Activated CD4-positive, alpha-beta T cell treated with anti-CD3 and anti-CD28 coated beads, Interleukin-10, Interleukin-2, amounts not matched to agents 100 ng/mL and 50 ng/mL, durations not matched to agents 16 hours and 8 hours (primary cell): ENCODE results near the gene UBL4A.

Source experiments
- DNase-seq: peaks from one replicate; pipeline ENCODE4 v3.0.0-alpha.2; 2020

The UBL4A gene

DNA sequence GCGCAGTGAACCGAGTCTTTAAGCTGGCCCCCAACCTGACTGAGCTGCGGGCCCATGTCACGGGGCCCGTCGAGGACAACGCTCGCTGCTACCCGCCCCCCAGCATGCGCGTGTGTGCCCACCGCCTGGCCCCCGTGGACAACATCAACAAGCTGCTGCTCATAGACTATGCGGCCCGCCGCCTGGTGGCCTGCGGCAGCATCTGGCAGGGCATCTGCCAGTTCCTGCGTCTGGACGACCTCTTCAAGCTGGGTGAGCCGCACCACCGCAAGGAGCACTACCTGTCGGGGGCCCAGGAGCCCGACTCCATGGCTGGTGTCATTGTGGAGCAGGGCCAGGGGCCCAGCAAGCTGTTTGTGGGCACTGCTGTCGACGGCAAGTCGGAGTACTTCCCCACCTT lies 26.1 kb downstream of the UBL4A start:
- DNase-seq: no peak

GRCh38 chrX:154459832-154460231 lies 26.6 kb downstream of the UBL4A start:
- no peak for DNase-seq

DNA sequence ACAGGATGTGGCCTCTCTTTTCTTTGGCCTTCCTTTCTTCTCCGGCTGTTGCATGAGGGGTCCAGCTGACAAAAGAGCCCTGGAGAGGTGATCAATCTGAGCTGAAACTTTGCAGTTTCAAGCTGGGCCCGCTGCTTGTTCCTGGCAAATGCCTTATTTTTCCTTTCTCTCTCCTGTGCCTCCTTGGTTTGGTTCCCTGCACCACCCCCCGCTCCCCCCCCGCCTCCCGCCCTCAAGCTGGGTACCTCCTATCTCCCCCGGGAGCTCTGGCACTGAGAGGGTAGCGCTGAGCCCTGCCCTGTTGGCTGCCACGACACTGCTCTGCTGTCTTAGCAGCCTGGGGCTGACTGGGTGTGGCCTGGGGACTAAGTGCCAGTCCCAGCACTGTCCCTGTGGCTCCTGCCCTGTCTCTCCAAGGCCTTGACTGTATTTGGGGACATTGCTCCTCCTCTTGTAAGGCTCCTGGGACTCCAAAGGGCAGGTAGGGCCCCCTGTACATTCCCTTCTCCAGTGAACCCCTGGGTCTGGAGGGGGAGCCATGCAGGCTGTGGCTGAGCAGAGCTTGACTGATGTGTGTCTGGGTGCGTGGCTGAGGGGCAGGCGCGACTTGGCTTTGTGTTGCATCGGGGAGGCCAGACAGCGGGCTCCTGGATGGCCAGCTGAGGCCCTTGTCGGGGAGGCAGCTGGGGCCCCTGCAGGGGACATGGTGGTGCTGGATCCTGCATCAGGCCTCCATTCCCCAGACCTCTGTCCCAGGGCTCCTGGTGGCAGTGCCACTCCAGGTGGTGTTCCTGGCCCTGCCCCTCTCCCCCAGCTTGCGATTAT lies 27.2 kb downstream of the UBL4A start:
- peak; percentile 34 for DNase-seq

DNA sequence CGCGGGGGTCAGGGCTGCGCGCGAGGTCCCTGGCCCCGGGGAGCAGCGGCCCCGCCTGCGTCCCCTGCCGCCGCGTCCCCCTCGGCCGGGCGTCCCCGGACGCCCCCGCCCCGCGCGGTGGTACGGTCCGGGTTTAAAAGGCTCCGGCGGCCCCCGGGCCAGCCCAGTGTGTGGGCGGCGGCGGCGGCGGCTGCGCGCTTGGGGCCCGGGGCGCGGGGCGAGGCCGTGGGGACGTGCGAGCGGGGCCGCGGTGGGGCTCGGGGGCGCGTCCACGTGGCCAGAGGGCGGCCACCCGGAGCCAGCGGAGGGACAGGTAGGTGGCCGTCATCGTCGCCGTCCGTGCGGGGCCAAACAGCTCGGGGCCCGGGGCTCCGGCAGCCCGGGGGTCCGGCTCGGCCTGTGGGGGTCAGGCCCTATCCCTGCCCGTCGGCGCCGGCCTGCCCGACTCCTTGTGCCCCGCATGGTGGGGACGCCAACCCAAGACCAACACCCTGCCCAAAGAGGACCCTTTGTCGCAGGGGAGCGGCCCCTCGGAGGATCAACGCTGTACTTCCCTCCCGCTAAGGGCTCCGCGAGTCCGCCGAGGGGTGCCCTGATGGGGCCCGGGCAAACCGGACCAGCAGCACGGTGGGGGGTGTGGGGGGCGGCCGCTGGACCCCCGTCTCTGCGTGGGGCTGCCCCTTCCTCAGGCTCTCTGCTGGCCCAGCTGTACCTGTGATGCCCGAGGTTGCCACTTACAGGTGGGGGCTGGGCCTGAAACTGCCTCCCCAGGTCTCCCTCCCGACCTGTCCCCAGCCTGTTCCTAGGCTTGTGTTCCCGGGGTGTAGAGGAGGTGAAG lies 28.1 kb downstream of the UBL4A start, which contains the start of gene PLXNA3:
TSS of gene PLXNA3 (plus strand) at position 166 of the 838 bp plus-strand sequence. CDS start 1,903 bp downstream, outside the sequence.
- peak; percentile 57 for DNase-seq

GRCh38 chrX:154457491-154458115 lies 28.8 kb downstream of the UBL4A start:
- peak; percentile 59 for DNase-seq

- no peak for DNase-seq
Observed at GRCh38 chrX:154452823-154453222, 33.6 kb downstream of the UBL4A start.

- DNase-seq: no peak
Observed at GRCh38 chrX:154450312-154450711, 36.1 kb downstream of the UBL4A start.

DNA sequence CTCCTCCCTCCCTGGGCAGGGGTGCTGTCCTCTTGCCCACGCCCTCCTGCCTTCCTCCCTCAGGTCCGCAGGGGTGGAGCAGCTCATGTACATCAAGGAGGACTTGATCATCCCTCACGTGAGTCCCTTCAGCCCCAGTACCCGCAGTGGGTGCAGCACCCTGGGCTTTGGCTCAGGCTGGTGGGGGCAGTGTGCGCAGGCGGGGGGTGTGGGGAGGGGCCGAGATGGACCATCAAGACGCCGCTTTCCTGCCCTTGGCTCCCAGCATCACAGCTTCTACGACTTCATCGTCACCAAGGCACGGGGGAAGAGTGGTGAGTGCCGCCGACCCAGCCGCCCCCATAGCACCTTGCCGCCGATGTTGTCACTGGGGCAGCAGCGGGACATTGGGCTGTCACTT lies 36.8 kb downstream of the UBL4A start:
- no peak for DNase-seq

- DNase-seq: no peak
Observed at GRCh38 chrX:154448484-154448883, 37.9 kb downstream of the UBL4A start.

GRCh38 chrX:154446430-154446829 lies 40.0 kb downstream of the UBL4A start:
- DNase-seq: no peak

DNA sequence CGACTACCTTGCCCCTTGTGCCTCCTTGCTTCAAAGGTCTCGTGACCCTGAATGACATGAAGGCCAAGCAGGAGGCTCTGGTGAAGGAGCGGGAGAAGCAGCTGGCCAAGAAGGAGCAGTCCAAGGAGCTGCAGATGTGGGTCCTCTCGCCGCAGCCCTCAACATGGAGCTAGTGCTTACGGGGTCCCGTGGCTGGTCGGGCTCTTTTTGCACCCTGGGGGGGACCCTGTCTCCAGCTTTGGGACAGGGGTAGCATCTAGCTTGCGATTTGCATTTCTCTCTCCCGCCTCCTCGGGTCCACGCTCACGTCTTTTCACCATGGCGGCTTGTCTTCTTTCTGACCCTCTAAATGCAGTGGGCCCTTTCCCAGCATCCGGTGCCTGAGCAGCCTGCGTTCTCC lies 40.6 kb downstream of the UBL4A start:
- no peak for DNase-seq

- no peak for DNase-seq
Observed at GRCh38 chrX:154444755-154445246, 41.6 kb downstream of the UBL4A start.

GRCh38 chrX:154443992-154444754 lies 42.2 kb downstream of the UBL4A start, which contains the start of gene FAM50A:
Gene FAM50A (plus strand): TSS chrX:154444141. CDS start chrX:154444236, 95 bp downstream.
- peak; percentile 74 for DNase-seq

DNA sequence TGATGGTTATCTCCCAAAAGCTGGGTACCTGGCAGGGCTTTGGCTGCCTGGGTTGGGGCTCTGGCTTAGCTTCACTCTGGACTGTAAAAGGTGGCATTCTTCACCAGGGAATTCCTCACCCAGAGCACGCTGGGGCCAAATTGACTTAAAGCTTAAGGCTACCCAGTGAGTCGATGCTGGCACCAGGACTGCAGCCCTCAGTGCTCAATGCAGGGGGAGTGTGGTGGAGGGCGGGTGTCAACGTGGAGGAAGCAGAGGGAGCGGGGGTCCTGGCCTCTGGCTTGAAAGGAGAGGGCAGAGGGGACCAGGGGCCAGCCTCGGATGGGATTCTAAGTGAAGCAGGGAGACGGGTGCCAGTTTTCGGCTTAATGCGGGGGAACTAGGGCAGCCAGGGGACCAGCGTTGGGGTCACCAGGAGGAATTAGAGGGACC lies 42.9 kb downstream of the UBL4A start:
- no peak for DNase-seq

- DNase-seq: no peak
Observed at GRCh38 chrX:154441984-154442707, 44.3 kb downstream of the UBL4A start.

DNA sequence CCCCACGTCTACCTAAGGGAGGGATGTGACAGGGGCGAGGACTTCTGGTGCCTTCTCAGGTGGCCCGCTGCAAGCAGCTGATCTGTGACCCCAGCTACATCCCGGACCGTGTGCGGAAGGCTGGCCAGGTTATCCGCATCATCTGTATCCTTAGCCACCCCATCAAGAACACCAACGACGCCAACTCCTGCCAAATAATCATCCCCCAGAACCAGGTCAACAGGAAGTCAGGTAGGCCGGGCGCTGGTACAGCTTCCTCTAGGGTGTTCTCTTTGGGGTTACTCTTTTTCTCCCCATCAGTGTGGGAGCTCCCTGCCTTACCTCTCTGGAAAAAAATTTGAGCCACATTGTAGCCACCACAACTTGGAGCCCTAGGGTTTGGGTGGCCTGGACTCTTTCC lies 44.9 kb downstream of the UBL4A start:
- DNase-seq: no peak

DNA sequence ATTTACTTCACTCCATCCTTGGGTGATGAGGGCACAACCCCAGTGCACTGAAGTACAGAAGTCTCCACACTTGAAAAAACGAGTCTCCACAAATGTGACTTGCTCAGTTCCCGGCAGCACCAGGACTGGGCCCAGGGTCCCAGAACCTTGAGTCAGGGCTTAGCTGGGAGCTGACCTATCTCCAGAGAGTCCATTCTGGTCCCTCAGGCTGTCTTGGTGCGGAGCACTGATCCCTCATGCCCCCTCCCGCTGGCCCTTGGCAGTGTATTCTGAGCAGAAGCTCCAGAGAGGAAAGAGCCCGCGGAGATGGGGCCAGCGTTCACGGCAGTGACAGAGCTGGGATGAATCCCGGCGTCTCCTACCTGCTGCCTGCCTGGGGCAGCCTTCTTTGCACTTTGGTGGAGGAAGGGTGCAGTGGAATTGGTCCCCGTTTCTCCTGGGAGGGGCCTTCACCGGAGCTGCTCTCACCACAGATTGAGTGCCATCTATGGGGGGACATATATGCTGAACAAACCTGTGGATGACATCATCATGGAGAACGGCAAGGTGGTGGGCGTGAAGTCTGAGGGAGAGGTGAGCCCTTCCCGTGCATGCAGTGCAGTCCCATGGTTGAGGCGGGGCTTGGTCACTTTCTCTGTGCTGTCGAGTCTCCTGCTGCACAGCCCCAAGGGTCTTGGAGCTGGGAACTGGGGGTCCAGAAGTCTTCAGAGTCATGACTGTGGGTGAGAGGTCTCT lies 45.6 kb downstream of the UBL4A start:
- DNase-seq: no peak

- no peak for DNase-seq
Observed at GRCh38 chrX:154439841-154440240, 46.6 kb downstream of the UBL4A start.

GRCh38 chrX:154437971-154438893 lies 48.2 kb downstream of the UBL4A start:
- DNase-seq: no peak
